GM15510 (cell line): ENCODE results near the gene MEGF6.

ENCODE experiments used
- POLR2A ChIP-seq: IDR thresholded peaks from 3 replicates; pipeline ENCODE4 v1.6.1; 2011; ENCODE audit warnings: borderline replicate concordance; ENCODE audit not compliant: insufficient read length; ENCODE audit errors: extremely low read depth

Gene MEGF6

DNA sequence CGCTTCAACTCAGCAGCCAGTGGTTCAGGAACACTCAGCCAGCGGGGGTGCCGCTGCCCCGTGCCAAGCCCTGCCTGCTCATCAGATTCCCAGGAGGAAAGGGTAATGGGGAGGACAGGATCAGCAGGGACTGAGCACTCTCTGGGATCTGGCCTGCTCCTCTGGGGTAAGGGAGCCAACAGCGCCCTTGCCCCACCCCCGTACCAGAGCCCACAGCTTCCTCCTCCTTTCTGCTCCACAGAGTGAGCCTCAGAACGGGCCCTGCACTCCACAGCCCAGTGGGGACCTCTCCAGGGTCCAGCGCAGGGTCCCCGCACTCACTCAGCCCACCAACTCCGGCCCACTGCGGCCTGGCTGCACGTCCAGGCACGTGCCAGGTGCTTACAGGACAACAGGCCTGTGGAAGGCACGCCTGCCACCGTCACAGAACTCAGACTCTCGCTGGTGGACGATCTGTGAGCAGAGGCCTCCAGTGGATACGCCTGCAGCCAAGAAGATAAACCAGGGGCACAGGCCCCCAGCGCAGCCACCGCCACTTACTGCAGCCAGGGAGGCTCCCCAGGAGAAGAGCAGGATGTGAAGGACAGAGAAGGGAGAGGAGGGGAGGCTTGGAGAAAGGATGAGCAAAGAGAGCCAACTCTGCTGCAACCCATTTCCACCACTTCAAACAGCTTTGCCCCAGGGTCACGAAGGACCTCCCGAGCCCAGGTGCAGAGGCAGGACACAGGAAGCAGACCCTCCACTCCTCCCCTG, 2.1 kb downstream of the MEGF6 start:
- TF ChIP-seq POLR2A: no peak

GRCh38 chr1:3608154-3608553, 3.2 kb downstream of the MEGF6 start:
- TF ChIP-seq POLR2A: no peak

- no peak for TF ChIP-seq POLR2A
Observed at GRCh38 chr1:3607703-3608065, 3.6 kb downstream of the MEGF6 start.

DNA sequence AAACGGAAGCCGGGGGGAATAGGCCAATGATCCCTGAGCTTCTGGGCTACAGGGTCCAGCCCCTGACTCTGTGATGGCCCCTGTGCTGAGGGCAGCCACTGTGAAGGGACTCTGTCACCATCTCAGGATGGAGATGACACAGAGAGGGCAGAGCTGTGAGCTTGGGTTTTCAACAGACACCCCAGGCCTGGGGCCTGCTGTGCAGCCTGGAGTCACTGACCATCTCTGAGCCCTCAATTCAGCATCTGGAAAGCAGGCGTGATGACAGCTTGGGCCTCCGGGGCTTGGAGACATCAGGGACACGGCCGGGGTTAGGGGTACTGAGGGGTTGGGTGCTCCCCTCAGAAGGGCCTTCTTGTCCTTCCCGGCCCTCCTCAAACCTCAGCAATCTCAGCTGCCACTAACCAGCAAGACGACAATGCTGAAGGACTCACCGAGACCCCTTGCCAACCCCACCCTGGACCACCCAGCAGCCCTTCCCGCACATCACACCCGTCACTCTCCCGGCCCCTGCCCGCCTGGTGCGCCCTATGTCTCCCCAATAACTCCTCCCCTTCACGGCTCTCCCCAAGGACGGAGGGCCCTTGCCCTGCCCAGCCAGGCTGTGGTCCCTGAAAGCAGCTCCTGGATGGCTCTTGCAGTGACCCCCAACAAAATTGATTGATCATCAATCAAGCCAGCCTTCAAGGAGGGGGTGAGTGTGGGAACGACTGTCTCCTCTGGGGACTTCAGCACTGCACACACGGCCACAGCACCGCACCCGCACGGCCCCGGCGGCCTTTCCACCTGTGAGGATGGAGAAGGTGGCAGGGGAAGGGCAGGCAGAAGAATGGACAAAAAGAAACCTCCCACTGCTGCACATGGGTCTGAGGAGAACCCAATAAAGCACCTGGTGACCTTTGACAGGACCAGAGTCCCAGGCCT, 4.3 kb downstream of the MEGF6 start:
- no peak for TF ChIP-seq POLR2A

GRCh38 chr1:3604997-3605823, 6.1 kb downstream of the MEGF6 start:
- no peak for TF ChIP-seq POLR2A

DNA sequence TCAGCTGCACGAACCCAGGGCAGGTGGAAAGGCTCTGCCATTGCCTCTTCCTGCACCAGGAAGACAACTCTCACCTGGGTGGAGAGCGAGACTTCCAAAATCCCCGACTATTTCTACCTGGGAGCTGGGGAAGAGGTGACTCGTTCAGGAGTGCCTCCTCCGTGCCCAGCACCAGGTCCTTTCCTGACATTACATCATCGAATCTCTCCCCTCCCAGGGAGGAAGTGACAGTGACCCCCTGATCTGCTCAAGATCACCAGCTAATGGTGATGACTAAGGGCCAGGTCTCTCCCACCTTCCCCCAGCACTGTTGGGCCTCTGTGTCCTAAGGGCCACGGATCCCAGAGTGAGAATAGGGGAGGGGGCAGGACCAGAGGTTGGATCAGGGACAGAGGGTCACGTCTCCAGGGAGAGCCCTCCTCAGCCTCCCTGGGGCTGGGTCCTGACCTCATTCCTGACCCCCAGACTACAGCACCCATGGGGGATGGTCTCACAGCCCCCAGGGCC, 6.8 kb downstream of the MEGF6 start:
- no peak for TF ChIP-seq POLR2A

DNA sequence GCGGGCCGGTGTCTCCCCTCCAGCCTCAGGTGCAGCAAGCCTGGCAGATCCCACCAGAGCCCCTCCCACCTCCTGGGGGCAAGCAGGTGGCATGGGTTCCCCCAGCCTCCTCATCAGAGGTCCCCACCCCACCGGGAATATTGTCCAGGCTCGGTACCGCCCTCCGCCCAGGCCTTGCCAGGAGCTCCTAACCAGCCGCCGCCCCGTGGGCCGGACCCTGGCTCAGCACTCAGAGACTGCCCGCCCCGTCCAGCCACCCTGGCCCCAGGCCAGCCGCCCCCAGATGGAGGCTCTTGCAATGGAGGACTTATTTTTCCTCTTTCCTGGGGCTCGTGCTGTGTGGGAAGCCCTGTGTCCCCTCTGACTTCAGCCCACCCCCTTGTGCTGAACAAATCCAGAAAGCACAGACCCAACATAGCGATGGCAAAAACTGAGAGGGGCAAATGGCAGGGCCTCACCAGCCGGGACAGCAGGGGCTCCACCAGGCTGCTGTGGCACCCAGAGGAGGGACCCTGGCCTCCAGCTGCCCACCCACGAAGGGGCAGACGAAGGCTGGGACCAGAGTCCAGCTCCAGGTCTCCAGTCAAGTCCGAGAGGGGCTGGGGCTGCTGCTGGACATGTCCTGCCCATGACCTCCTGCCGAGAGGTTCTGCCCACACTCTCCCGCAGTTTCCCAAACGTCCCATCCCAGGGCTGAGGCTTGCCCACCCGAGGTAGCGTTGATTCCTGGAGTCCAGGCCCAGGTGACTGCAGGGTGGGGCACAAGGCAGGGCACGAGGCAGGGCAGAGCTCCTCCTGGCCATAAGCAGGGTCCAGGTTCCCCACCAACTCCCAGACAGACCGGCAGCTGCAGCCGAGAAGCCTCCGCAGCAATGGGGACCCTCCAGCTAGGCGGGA, 7.5 kb downstream of the MEGF6 start:
- TF ChIP-seq POLR2A: no peak

DNA sequence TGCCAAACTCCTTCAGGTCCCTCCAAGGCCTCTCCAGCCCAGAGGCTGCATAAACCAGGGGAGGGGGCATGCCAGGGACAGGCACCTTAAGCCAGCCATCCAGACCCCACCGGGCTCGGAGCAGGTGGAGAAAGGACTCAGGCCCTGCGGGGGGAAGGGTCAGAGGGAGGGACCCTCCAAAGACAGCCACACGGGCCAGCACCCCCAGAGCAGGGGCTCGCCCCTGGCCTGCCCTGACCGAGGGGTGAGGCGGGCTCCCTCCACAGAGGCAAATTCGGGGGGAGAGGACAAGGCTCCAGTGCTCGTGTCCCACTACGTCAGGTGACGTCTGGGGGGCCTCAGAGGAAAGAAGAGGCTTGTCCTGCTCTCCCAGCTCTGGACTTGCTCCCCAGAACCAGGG, 8.2 kb downstream of the MEGF6 start:
- TF ChIP-seq POLR2A: no peak

GRCh38 chr1:3602375-3602774, 8.9 kb downstream of the MEGF6 start:
- TF ChIP-seq POLR2A: no peak

DNA sequence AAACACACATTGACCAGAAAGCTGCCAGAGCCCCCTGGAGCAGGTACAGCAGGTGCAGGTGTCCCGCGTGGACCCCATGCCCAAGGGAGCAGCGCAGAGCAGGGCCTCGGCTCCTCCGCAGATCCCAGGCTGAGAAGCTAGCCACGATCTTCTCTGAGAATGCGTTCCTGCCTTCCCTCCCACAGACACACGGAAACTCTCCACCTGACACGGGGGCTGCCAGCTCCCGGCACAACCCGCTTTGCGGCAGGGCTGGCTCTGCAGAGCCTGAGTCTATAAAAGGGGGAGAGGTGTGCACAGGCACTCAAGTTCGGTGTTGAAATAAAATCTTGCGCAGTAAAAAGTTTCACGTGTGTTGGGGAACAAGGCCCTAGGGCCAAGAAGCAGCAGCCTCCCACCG, 9.6 kb downstream of the MEGF6 start:
- TF ChIP-seq POLR2A: no peak

DNA sequence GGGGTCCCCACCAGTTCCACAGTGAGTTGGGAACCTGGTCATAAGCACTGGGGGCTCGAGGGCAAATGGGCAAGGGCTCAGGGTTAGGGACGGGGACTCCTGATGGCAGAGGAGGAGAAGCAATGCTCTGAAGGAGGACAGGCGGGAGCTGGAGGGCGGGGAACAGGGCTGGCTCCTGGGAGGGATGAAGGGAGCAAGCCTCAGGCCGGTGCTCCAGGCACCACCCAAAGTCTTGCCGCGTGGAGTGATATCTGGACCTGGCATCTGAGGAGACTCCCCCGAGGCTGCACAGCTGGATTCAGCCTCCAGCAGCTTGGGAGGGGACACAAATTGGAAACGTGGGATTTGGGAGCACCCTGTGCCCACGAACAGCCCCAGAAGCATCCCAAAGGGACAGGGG, 11.0 kb downstream of the MEGF6 start:
- no peak for TF ChIP-seq POLR2A

DNA sequence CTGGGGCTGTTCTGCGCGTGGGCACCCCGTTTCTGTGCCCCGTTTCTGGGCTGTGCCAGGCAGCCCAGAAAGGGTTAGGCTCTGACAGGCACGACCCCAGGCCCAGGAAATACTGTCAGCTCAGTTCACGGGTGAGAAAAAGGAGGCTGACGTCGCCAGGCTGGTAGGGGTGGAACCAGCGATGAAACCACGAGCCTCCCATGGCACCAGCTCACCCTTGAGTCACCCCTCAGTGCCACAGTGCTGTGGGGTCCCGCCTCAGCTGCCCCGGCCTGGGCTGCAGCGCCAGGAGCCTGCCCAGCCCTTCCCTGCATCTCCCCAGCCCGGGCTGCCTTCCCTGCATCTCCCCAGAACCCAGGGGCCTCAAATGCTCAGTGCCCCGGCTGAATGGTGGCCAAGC, 11.5 kb downstream of the MEGF6 start:
- TF ChIP-seq POLR2A: no peak

DNA sequence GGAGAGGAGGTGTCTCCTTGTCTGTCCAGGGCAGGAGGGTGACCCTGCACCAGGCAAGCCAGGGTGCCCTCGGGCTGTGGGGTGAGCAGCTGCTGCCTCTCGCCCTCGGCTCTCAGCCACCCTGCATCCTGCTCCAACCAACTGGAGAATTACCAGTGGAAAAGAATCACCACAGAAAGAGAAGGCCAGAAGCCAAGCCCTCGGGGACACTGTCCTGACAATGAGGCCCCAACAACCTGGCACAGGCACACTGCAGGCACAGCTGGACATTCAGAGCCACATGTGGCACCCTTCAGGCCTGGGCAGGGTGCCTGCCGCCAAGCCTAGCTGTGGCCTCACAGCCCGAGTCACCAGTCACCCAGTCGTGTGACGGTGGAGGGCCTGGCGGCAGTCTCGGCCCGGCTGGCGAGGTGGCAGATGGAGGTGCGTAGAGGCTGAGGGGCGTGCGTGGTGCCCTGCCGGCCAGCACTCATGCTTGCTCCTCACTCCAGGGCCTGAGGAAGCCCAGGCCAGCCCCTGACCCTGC, 12.0 kb downstream of the MEGF6 start:
- no peak for TF ChIP-seq POLR2A
